DOHH2 (cell line): ENCODE data around the gene TMEM151B.

Experiments
- H3F3A ChIP-seq: fragments of 200-600 bp; sonication (generic), shearing (Covaris generic); 2 replicates; pipeline ENCODE4 v1.6.0; 2016; ENCODE audit warnings: antibody characterized with exemption, mild to moderate bottlenecking; ENCODE audit not compliant: control insufficient read depth, insufficient read depth
- H3K27ac ChIP-seq: fragments of 200-600 bp; sonication (generic); 2 replicates; pipeline ENCODE4 v1.5.1; 2014; ENCODE audit warnings: low read depth, mild to moderate bottlenecking, low read length, moderate library complexity
- H3K27me3 ChIP-seq: fragments of 200-600 bp; sonication (generic); 2 replicates; pipeline ENCODE4 v1.6.1; 2014; ENCODE audit warnings: mild to moderate bottlenecking, low read length, mixed read lengths; ENCODE audit not compliant: control insufficient read depth
- H3K36me3 ChIP-seq: fragments of 200-600 bp; sonication (generic); 2 replicates; pipeline ENCODE4 v1.6.1; 2014; ENCODE audit warnings: mild to moderate bottlenecking, low read length, moderate library complexity, mixed read lengths; ENCODE audit not compliant: control insufficient read depth
- H3K4me1 ChIP-seq: fragments of 200-600 bp; sonication (generic); 2 replicates; pipeline ENCODE4 v1.6.1; 2014; ENCODE audit warnings: mild to moderate bottlenecking, low read length, mixed read lengths; ENCODE audit not compliant: control insufficient read depth
- H3K4me2 ChIP-seq: fragments of 200-600 bp; sonication (generic); 2 replicates; pipeline ENCODE4 v1.6.0; 2014; ENCODE audit warnings: mild to moderate bottlenecking, low read length, moderate library complexity
- H3K4me3 ChIP-seq: fragments of 200-600 bp; sonication (generic); 2 replicates; pipeline ENCODE4 v1.5.1; 2014; ENCODE audit warnings: mild to moderate bottlenecking, low read length, mixed read lengths
- H3K79me2 ChIP-seq: fragments of 200-600 bp; sonication (generic); 2 replicates; pipeline ENCODE4 v1.6.1; 2014; ENCODE audit warnings: mild to moderate bottlenecking, low read length, mixed read lengths; ENCODE audit not compliant: control insufficient read depth
- H3K9me2 ChIP-seq: fragments of 200-600 bp; sonication (generic); replicated peaks from 2 replicates; pipeline ENCODE4 v1.6.1; 2014; ENCODE audit warnings: mild to moderate bottlenecking, low read length, mixed read lengths; ENCODE audit not compliant: control insufficient read depth
- H3K9me3 ChIP-seq: fragments of 200-600 bp; sonication (generic); 2 replicates; pipeline ENCODE4 v1.6.1; 2014; ENCODE audit warnings: antibody characterized with exemption, low read length, mixed read lengths; ENCODE audit not compliant: control insufficient read depth, insufficient read depth
- H4K20me1 ChIP-seq: fragments of 200-600 bp; sonication (generic); 2 replicates; pipeline ENCODE4 v1.6.0; 2014; ENCODE audit warnings: low read depth, mild to moderate bottlenecking, antibody characterized with exemption, low read length, moderate library complexity; ENCODE audit not compliant: control insufficient read depth, insufficient read depth
- CTCF ChIP-seq: fragments of 200-600 bp; sonication (generic); IDR thresholded peaks from one replicate; pipeline ENCODE4 v1.5.1; 2014; ENCODE audit warnings: antibody characterized with exemption, mild to moderate bottlenecking, low read depth, low read length; ENCODE audit not compliant: poor library complexity, severe bottlenecking
- EZH2phosphoT487 ChIP-seq: fragments of 200-600 bp; sonication (generic); IDR thresholded peaks from 2 replicates; pipeline ENCODE4 v1.6.1; 2017; ENCODE audit warnings: borderline replicate concordance, mild to moderate bottlenecking, antibody characterized with exemption, low read length, moderate library complexity, mixed read lengths

Gene TMEM151B

GRCh38 chr6:44258325-44258863 lies 11.9 kb upstream of the TMEM151B start:
- Histone ChIP-seq H3K4me3 (peak overlapping the region; percentile 87; the same call in 1 of the 2 replicates), H3F3A (peaks cover 44% of the 10 kb centered on the region), H3K9me2 (no peaks in the 10 kb centered on the region), H3K4me2 (peak overlapping the region; percentile 94), H3K27ac (peak overlapping the region; percentile 55), H3K9me3 (no peaks in the 10 kb centered on the region), H3K4me1 (peaks cover 72% of the 10 kb centered on the region), H3K79me2 (peaks cover 37% of the 10 kb centered on the region), H3K36me3 (peaks cover 79% of the 10 kb centered on the region), H4K20me1 (no peaks in the 10 kb centered on the region; the same call in 1 of the 2 replicates), H3K27me3 (no peaks in the 10 kb centered on the region)
- no peak for TF ChIP-seq EZH2phosphoT487
- TF ChIP-seq CTCF, result no peak

- Histone ChIP-seq H3K9me2 (no peaks in the 10 kb centered on the region), H3K27ac (peak overlapping the region; percentile 55; the same call in 1 of the 2 replicates), H3K27me3 (no peaks in the 10 kb centered on the region), H3K79me2 (peaks cover 42% of the 10 kb centered on the region), H3K4me3 (no peak overlapping the region), H3K4me1 (peaks cover 77% of the 10 kb centered on the region), H4K20me1 (no peaks in the 10 kb centered on the region; the same call in 1 of the 2 replicates), H3K9me3 (no peaks in the 10 kb centered on the region), H3F3A (peaks cover 42% of the 10 kb centered on the region), H3K36me3 (peaks cover 79% of the 10 kb centered on the region), H3K4me2 (no peak overlapping the region)
- no peak for TF ChIP-seq EZH2phosphoT487
- TF ChIP-seq CTCF, result no peak
These were observed 11.3 kb upstream of the TMEM151B start for GRCh38 chr6:44258921-44259320.

GRCh38 chr6:44260011-44260410 lies 10.2 kb upstream of the TMEM151B start:
- peaks cover 38% of the 10 kb centered on the region for H3F3A ChIP-seq
- H3K27me3 ChIP-seq, result no peaks in the 10 kb centered on the region
- no peak overlapping the region for H3K27ac ChIP-seq
- H3K79me2 ChIP-seq, result peaks cover 52% of the 10 kb centered on the region
- TF ChIP-seq CTCF, result no peak
- TF ChIP-seq EZH2phosphoT487, result no peak
- H3K9me3 ChIP-seq, result no peaks in the 10 kb centered on the region
- no peak overlapping the region for H3K4me2 ChIP-seq
- peaks cover 74% of the 10 kb centered on the region for H3K36me3 ChIP-seq
- no peak overlapping the region for H3K4me3 ChIP-seq
- no peaks in the 10 kb centered on the region for H3K9me2 ChIP-seq
- H3K4me1 ChIP-seq, result peaks cover 69% of the 10 kb centered on the region
- no peaks in the 10 kb centered on the region for H4K20me1 ChIP-seq
